ENCODE results near the gene LRRFIP1. TPM values are rescaled to one million over a fixed set of nuclear protein-coding genes. Genes with fewer than 3 reads are reported as not detected.

Gene LRRFIP1
- total and polyA plus RNA-seq, 2 of the 13 experiments (the other 11 are each of a cell fraction or from before 2014, with no cell fraction given), result 15.9 to 40.5 TPM

- TF ChIP-seq ZFP62 (CRISPR knock-in tag; IDR thresholded peaks at IDR 0.05), result no peak
- peak; percentile 84 for TF ChIP-seq GATAD1 (CRISPR knock-in tag; IDR thresholded peaks at IDR 0.05)
- TF ChIP-seq HNRNPUL1 (IDR thresholded peaks at IDR 0.05; ENCODE audit: low read depth, low read length), result no peak
- TF ChIP-seq ZBTB34 (CRISPR knock-in tag; IDR thresholded peaks at IDR 0.05), result peak; percentile 70
- no peak for TF ChIP-seq NFRKB (IDR thresholded peaks at IDR 0.05)
- peak; percentile 75; the same call in 1 of the 2 replicates for TF ChIP-seq MIER2 (CRISPR knock-in tag; IDR thresholded peaks at IDR 0.05)
- no peak for TF ChIP-seq SNRNP70 (IDR thresholded peaks at IDR 0.05; ENCODE audit: low read depth, low read length)
- TF ChIP-seq MTA1 (CRISPR knock-in tag; IDR thresholded peaks at IDR 0.05; ENCODE audit: borderline replicate concordance), result peak; percentile 100
- peak; percentile 64; the same call in 1 of the 2 replicates for TF ChIP-seq JDP2 (CRISPR knock-in tag; IDR thresholded peaks at IDR 0.05; ENCODE audit: borderline replicate concordance)
- TF ChIP-seq HMGXB3 (CRISPR knock-in tag; IDR thresholded peaks at IDR 0.05; ENCODE audit: borderline replicate concordance), result peak; percentile 45; the same call in 1 of the 2 replicates
- TF ChIP-seq NCOR1 (IDR thresholded peaks at IDR 0.05; ENCODE audit: borderline replicate concordance, low read length), result peak; percentile 99
- peak; percentile 56 for TF ChIP-seq ZFX (CRISPR knock-in tag; IDR thresholded peaks at IDR 0.05; ENCODE audit: low read depth)
- peak; percentile 90 for TF ChIP-seq ZNF770 (CRISPR knock-in tag; IDR thresholded peaks at IDR 0.05)
- TF ChIP-seq RNF2 (conservative IDR thresholded peaks at IDR 0.05; ENCODE audit: low read depth), result peak; percentile 61; the same call in 1 of the 2 replicates
- TF ChIP-seq ZNF44 (CRISPR knock-in tag; IDR thresholded peaks at IDR 0.05), result peak; percentile 86; the same call in 1 of the 2 replicates
- TF ChIP-seq ZNF556 (CRISPR knock-in tag; IDR thresholded peaks at IDR 0.05; ENCODE audit: borderline replicate concordance), result peak; percentile 96; the same call in 1 of the 2 replicates
Measured at GRCh38 chr2:237590272-237591140, 36.9 kb upstream of the LRRFIP1 start, which contains the start of gene RAB17 (continued).

Data from HepG2 (cell line).